DND-41 (cell line): Measurements from ENCODE around the gene DET1.

Experiments used
- ATAC-seq: fragments of 200-7000 bp; cut with Tn5 transposase; 3 replicates; pipeline ENCODE4 v1.9.1; 2021; ENCODE audit warnings: low read depth; ENCODE audit not compliant: insufficient read depth
- DNase-seq: peaks from one replicate; pipeline ENCODE4 v3.0.0-alpha.2; 2020
- H2AFZ ChIP-seq: 2 replicates; pipeline ENCODE4 v1.6.0; 2012; ENCODE audit warnings: low read depth, low read length
- H3K27ac ChIP-seq: 2 replicates; pipeline ENCODE4 v1.5.1; 2012; ENCODE audit warnings: low read length, inconsistent platforms
- H3K27me3 ChIP-seq: fragments of 200-600 bp; sonication (generic); 2 replicates; pipeline ENCODE4 v1.6.0; 2012; ENCODE audit warnings: low read length, mild to moderate bottlenecking, inconsistent platforms; ENCODE audit not compliant: insufficient read depth, poor library complexity
- H3K36me3 ChIP-seq: 2 replicates; pipeline ENCODE4 v1.5.1; 2012; ENCODE audit warnings: low read length, inconsistent platforms; ENCODE audit not compliant: insufficient read depth
- H3K4me1 ChIP-seq: 2 replicates; pipeline ENCODE4 v1.5.1; 2012; ENCODE audit warnings: mild to moderate bottlenecking, low read length; ENCODE audit not compliant: insufficient read depth
- H3K4me2 ChIP-seq: 2 replicates; pipeline ENCODE4 v1.6.0; 2012; ENCODE audit warnings: mild to moderate bottlenecking, moderate library complexity, low read length, inconsistent platforms; ENCODE audit not compliant: insufficient read depth
- H3K4me3 ChIP-seq, 2 experiments: fragments of 200-600 bp in 1 of 2; shearing (Covaris generic) in 1 of 2; 2 replicates each; pipeline ENCODE4 v1.5.1; 2012 to 2016; ENCODE audit warnings: inconsistent platforms in 2 of 2, low read length in 2 of 2, mild to moderate bottlenecking in 2 of 2, low read depth in 1 of 2, moderate library complexity in 1 of 2
- H3K79me2 ChIP-seq: 2 replicates; pipeline ENCODE4 v1.6.0; 2012; ENCODE audit warnings: low read length, inconsistent platforms; ENCODE audit not compliant: insufficient read depth
- H3K9ac ChIP-seq: 2 replicates; pipeline ENCODE4 v1.6.0; 2012; ENCODE audit warnings: low read depth, mild to moderate bottlenecking, inconsistent platforms, low read length, moderate library complexity
- H3K9me3 ChIP-seq: 2 replicates; pipeline ENCODE4 v1.5.1; 2012; ENCODE audit warnings: low read length, moderate library complexity, mild to moderate bottlenecking, inconsistent platforms; ENCODE audit not compliant: insufficient read depth, severe bottlenecking
- H4K20me1 ChIP-seq: 2 replicates; pipeline ENCODE4 v1.6.0; 2012; ENCODE audit warnings: low read length; ENCODE audit not compliant: insufficient read depth
- CTCF ChIP-seq: IDR thresholded peaks from 2 replicates; pipeline ENCODE4 v1.5.1; 2012; ENCODE audit warnings: borderline replicate concordance, low read length, moderate library complexity, mild to moderate bottlenecking; ENCODE audit not compliant: poor library complexity, severe bottlenecking; ENCODE audit errors: extremely low read depth
- EZH2 ChIP-seq: IDR thresholded peaks from 3 replicates; pipeline ENCODE4 v1.6.1; 2012; ENCODE audit warnings: borderline replicate concordance, low read depth, mild to moderate bottlenecking, moderate library complexity, low read length, inconsistent platforms; ENCODE audit not compliant: severe bottlenecking

The DET1 gene

GRCh38 chr15:88546248-88547129 lies at the start of gene DET1:
Gene DET1 (minus strand): TSS chr15:88546681. CDS start chr15:88531705, 14,976 bp downstream.
- H3K79me2 ChIP-seq: no peaks in the 10 kb centered on the region
- no peaks in the 10 kb centered on the region for H4K20me1 ChIP-seq
- peak within 1 kb of the TSS; percentile 59 to 94 for H3K4me3 ChIP-seq
- H3K9me3 ChIP-seq: peaks cover 2% of the 10 kb centered on the region
- TF ChIP-seq CTCF: peak; percentile 86
- TF ChIP-seq EZH2: no peak
- H3K9ac ChIP-seq: peak within 1 kb of the TSS; percentile 59
- peak within 1 kb of the TSS; percentile 81 for H3K27ac ChIP-seq
- DNase-seq: peak; percentile 95
- H3K4me1 ChIP-seq: peaks cover 22% of the 10 kb centered on the region
- H3K27me3 ChIP-seq: no peaks in the 10 kb centered on the region
- peak; percentile 97 for ATAC-seq
- peak within 1 kb of the TSS; percentile 97 for H2AFZ ChIP-seq
- peak within 1 kb of the TSS; percentile 79 for H3K4me2 ChIP-seq
- no peaks in the 10 kb centered on the region for H3K36me3 ChIP-seq

- Histone ChIP-seq H3K27me3 (no peaks in the 10 kb centered on the region), H3K9me3 (no peaks in the 10 kb centered on the region), H3K79me2 (no peaks in the 10 kb centered on the region), H3K27ac (no peak overlapping the region), H3K4me3 (no peak overlapping the region), H2AFZ (no peak overlapping the region), H3K4me2 (no peak overlapping the region), H3K9ac (no peak overlapping the region), H3K4me1 (no peaks in the 10 kb centered on the region), H3K36me3 (no peaks in the 10 kb centered on the region), H4K20me1 (no peaks in the 10 kb centered on the region)
- DNase-seq: no peak
- no peak for ATAC-seq
- TF ChIP-seq CTCF: no peak
Observed at GRCh38 chr15:88591384-88591783, 44.9 kb upstream of the DET1 start.

- Histone ChIP-seq H3K4me2 (no peak overlapping the region), H3K79me2 (no peaks in the 10 kb centered on the region), H4K20me1 (no peaks in the 10 kb centered on the region), H3K9ac (no peak overlapping the region), H3K4me1 (no peaks in the 10 kb centered on the region), H2AFZ (no peak overlapping the region), H3K36me3 (no peaks in the 10 kb centered on the region), H3K4me3 (no peak overlapping the region), H3K27me3 (no peaks in the 10 kb centered on the region), H3K9me3 (no peaks in the 10 kb centered on the region), H3K27ac (no peak overlapping the region)
- ATAC-seq: no peak
- no peak for DNase-seq
- TF ChIP-seq EZH2 (no peak), CTCF (no peak)
Observed at GRCh38 chr15:88590759-88591158, 44.3 kb upstream of the DET1 start.
